Hepatocyte (in vitro differentiated cells): Measurements from ENCODE around the gene TBC1D7. TPM values are rescaled to one million over a fixed set of nuclear protein-coding genes. Genes with fewer than 3 reads are reported as not detected.

Experiments used
- DNase-seq: peaks from one replicate; pipeline ENCODE4 v3.0.0-alpha.2; 2016; ENCODE audit warnings: low spot score
- H2AFZ ChIP-seq: fragments of 200-600 bp; sonication (generic); 2 replicates; pipeline ENCODE4 v1.6.0; 2016; ENCODE audit warnings: antibody characterized with exemption, mild to moderate bottlenecking
- H3K27ac ChIP-seq: fragments of 200-600 bp; sonication (generic); 2 replicates; pipeline ENCODE4 v1.5.1; 2016; ENCODE audit warnings: mild to moderate bottlenecking
- H3K27me3 ChIP-seq: fragments of 200-600 bp; sonication (generic); 2 replicates; pipeline ENCODE4 v1.6.1; 2016
- H3K36me3 ChIP-seq: fragments of 200-600 bp; sonication (generic); replicated peaks from 2 replicates; pipeline ENCODE4 v1.5.1; 2016; ENCODE audit warnings: low read depth; ENCODE audit not compliant: insufficient read depth
- H3K4me1 ChIP-seq: fragments of 200-600 bp; sonication (generic); 2 replicates; pipeline ENCODE4 v1.5.1; 2016; ENCODE audit warnings: mild to moderate bottlenecking, moderate library complexity; ENCODE audit not compliant: insufficient read depth
- H3K4me2 ChIP-seq: fragments of 200-600 bp; sonication (generic); 2 replicates; pipeline ENCODE4 v1.6.0; 2016
- H3K4me3 ChIP-seq: fragments of 200-600 bp; sonication (generic); 2 replicates; pipeline ENCODE4 v1.5.1; 2016; ENCODE audit warnings: mild to moderate bottlenecking
- H3K79me2 ChIP-seq: fragments of 200-600 bp; sonication (generic); 2 replicates; pipeline ENCODE4 v1.6.0; 2017; ENCODE audit warnings: mild to moderate bottlenecking
- H3K9me2 ChIP-seq: fragments of 200-600 bp; sonication (generic); replicated peaks from 2 replicates; pipeline ENCODE4 v1.6.0; 2017; ENCODE audit warnings: mild to moderate bottlenecking; ENCODE audit not compliant: insufficient read depth
- H3K9me3 ChIP-seq: fragments of 200-600 bp; sonication (generic); 2 replicates; pipeline ENCODE4 v1.5.1; 2016; ENCODE audit warnings: low read depth, mild to moderate bottlenecking
- H4K20me1 ChIP-seq: fragments of 200-600 bp; sonication (generic); 2 replicates; pipeline ENCODE4 v1.6.0; 2016; ENCODE audit warnings: mild to moderate bottlenecking; ENCODE audit not compliant: insufficient read depth, poor library complexity, severe bottlenecking
- CTCF ChIP-seq: fragments of 200-600 bp; sonication (generic); IDR thresholded peaks from 2 replicates; pipeline ENCODE4 v1.5.1; 2016; ENCODE audit warnings: antibody characterized with exemption, mild to moderate bottlenecking; ENCODE audit not compliant: poor library complexity
- EZH2 ChIP-seq: fragments of 200-600 bp; sonication (generic); IDR thresholded peaks from 2 replicates; pipeline ENCODE4 v1.6.1; 2016; ENCODE audit warnings: antibody characterized with exemption, mild to moderate bottlenecking, borderline replicate concordance
- EZH2phosphoT487 ChIP-seq: fragments of 200-600 bp; sonication (generic); IDR thresholded peaks from one replicate; pipeline ENCODE4 v1.6.1; 2018; ENCODE audit warnings: antibody characterized with exemption, mild to moderate bottlenecking, low read depth, moderate library complexity; ENCODE audit not compliant: unreplicated experiment, severe bottlenecking
- WGBS: methylation state at CpG from one replicate; pipeline ENCODE4 v1.1.6; 2016; ENCODE audit warnings: low lambda C conversion rate; ENCODE audit errors: missing lambda C conversion rate; 5-methylcytosine and 5-hydroxymethylcytosine counted together
- polyA plus RNA-seq: library from polyadenylated mRNA; unstranded; fragments of >200 nt; fragmentation: Nextera tagmentation; extraction: Ambion mirVana; gene quantifications from 2 replicates; pipeline ENCODE4 v1.2.1, GENCODE V29; 2016
- total RNA-seq: library from RNA; depleted of rRNA; stranded (reverse); fragments of >200 nt; gene quantifications from 2 replicates; pipeline ENCODE4 v1.2.3, GENCODE V29; 2014

TBC1D7 gene
- total and polyA plus RNA-seq, 2 experiments from 2014 or later, result 15.5 to 28.3 TPM

GRCh38 chr6:13339863-13340630 lies 11.7 kb upstream of the TBC1D7 start:
- Histone ChIP-seq H2AFZ (no peak overlapping the region), H3K9me2 (no peaks in the 10 kb centered on the region), H3K36me3 (no peaks in the 10 kb centered on the region), H4K20me1 (no peaks in the 10 kb centered on the region), H3K27ac (no peak overlapping the region), H3K4me2 (no peak overlapping the region), H3K79me2 (no peaks in the 10 kb centered on the region), H3K9me3 (no peaks in the 10 kb centered on the region), H3K4me1 (no peaks in the 10 kb centered on the region), H3K27me3 (no peaks in the 10 kb centered on the region), H3K4me3 (no peak overlapping the region)
- TF ChIP-seq CTCF (no peak), EZH2phosphoT487 (no peak), EZH2 (no peak)
- no peak for DNase-seq
- 88% methylated on average over 8 of the region's 8 CpGs for WGBS

- 87% methylated on average over 5 of the region's 5 CpGs for WGBS
- no peak for DNase-seq
- Histone ChIP-seq H3K27me3 (no peaks in the 10 kb centered on the region), H2AFZ (no peak overlapping the region), H4K20me1 (no peaks in the 10 kb centered on the region), H3K9me3 (no peaks in the 10 kb centered on the region), H3K4me2 (no peak overlapping the region), H3K9me2 (no peaks in the 10 kb centered on the region), H3K4me1 (no peaks in the 10 kb centered on the region), H3K36me3 (no peaks in the 10 kb centered on the region), H3K4me3 (no peak overlapping the region), H3K79me2 (no peaks in the 10 kb centered on the region), H3K27ac (no peak overlapping the region)
- no peak for TF ChIP-seq EZH2phosphoT487
- no peak for TF ChIP-seq EZH2
- no peak for TF ChIP-seq CTCF
Observed at GRCh38 chr6:13338038-13338437, 9.7 kb upstream of the TBC1D7 start.

- Histone ChIP-seq H3K27me3 (no peaks in the 10 kb centered on the region), H3K36me3 (no peaks in the 10 kb centered on the region), H3K4me2 (no peak overlapping the region), H3K27ac (no peak overlapping the region), H3K4me3 (no peak overlapping the region), H3K4me1 (no peaks in the 10 kb centered on the region), H3K9me2 (no peaks in the 10 kb centered on the region), H3K9me3 (no peaks in the 10 kb centered on the region), H3K79me2 (no peaks in the 10 kb centered on the region), H4K20me1 (no peaks in the 10 kb centered on the region), H2AFZ (no peak overlapping the region)
- WGBS, result 31% methylated on average over 11 of the region's 11 CpGs
- peak; percentile 86 for DNase-seq
- TF ChIP-seq CTCF, result peak; percentile 91
- TF ChIP-seq EZH2phosphoT487, result no peak
Observed at GRCh38 chr6:13336553-13336952, 8.2 kb upstream of the TBC1D7 start.
